ENCODE results near the gene CHST13.

- TF ChIP-seq, protein P1, sequence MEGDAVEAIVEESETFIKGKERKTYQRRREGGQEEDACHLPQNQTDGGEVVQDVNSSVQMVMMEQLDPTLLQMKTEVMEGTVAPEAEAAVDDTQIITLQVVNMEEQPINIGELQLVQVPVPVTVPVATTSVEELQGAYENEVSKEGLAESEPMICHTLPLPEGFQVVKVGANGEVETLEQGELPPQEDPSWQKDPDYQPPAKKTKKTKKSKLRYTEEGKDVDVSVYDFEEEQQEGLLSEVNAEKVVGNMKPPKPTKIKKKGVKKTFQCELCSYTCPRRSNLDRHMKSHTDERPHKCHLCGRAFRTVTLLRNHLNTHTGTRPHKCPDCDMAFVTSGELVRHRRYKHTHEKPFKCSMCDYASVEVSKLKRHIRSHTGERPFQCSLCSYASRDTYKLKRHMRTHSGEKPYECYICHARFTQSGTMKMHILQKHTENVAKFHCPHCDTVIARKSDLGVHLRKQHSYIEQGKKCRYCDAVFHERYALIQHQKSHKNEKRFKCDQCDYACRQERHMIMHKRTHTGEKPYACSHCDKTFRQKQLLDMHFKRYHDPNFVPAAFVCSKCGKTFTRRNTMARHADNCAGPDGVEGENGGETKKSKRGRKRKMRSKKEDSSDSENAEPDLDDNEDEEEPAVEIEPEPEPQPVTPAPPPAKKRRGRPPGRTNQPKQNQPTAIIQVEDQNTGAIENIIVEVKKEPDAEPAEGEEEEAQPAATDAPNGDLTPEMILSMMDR (conservative IDR thresholded peaks at IDR 0.05; ENCODE audit: low read depth, low read length): no peak
- no peak for TF ChIP-seq EZH2phosphoT487 (IDR thresholded peaks at IDR 0.05; ENCODE audit: borderline replicate concordance, low read length)
Measured at GRCh38 chr3:126556637-126557414, 32.9 kb downstream of the CHST13 start.
